Prostate gland (tissue), 2 donors: ENCODE data around the gene TRIM34.

Experiments
- POLR2A ChIP-seq: fragments of 450-650 bp; IDR thresholded peaks from one replicate; pipeline ENCODE4 v1.6.1; 2016; ENCODE audit warnings: antibody characterized with exemption, mild to moderate bottlenecking
- POLR2AphosphoS5 ChIP-seq: sonication (generic); formaldehyde crosslinking; IDR thresholded peaks from one replicate; pipeline ENCODE4 v1.6.1; 2017; ENCODE audit warnings: antibody characterized with exemption
- TF ChIP-seq, protein P1 (sequence below), 4 experiments: fragments of 200-600 bp in 2 of 4; fragments of 450-650 bp in 2 of 4; sonication (generic) in 2 of 4; IDR thresholded peaks; 1 replicate in 3 of 4; 2 replicates in 1 of 4; pipeline ENCODE4 v1.5.1; 2016 to 2019; ENCODE audit warnings: antibody characterized with exemption in 4 of 4, mild to moderate bottlenecking in 2 of 4, moderate library complexity in 2 of 4

DNA sequence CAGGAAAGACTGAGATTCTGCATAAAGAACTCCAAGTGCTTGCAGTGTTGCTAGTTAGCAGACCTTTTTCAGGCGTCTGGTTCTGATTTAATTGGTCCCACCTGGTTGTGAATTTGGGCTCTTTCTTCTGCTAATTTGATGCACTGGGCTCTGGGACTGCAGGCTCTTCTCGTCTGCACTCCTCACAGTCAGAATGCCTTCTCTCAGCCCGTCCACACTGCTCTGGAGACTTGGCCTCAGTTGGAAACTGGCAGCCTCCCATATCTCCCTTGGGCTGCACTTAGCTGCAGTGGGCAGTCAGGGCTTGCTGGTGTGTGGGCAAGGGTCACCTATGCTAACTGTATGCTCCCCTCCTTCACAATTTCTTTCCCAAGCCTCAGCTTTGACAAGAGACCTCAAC is 26.8 kb upstream of the TRIM34 start:
- TF ChIP-seq, protein P1, sequence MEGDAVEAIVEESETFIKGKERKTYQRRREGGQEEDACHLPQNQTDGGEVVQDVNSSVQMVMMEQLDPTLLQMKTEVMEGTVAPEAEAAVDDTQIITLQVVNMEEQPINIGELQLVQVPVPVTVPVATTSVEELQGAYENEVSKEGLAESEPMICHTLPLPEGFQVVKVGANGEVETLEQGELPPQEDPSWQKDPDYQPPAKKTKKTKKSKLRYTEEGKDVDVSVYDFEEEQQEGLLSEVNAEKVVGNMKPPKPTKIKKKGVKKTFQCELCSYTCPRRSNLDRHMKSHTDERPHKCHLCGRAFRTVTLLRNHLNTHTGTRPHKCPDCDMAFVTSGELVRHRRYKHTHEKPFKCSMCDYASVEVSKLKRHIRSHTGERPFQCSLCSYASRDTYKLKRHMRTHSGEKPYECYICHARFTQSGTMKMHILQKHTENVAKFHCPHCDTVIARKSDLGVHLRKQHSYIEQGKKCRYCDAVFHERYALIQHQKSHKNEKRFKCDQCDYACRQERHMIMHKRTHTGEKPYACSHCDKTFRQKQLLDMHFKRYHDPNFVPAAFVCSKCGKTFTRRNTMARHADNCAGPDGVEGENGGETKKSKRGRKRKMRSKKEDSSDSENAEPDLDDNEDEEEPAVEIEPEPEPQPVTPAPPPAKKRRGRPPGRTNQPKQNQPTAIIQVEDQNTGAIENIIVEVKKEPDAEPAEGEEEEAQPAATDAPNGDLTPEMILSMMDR (IDR thresholded peaks at IDR 0.05) = no peak
- TF ChIP-seq POLR2A = no peak
- TF ChIP-seq POLR2AphosphoS5 = no peak
